Right ventricle myocardium inferior (tissue), 1 donor: Measurements from ENCODE around the gene NHLRC4. TPM values are rescaled to one million over a fixed set of nuclear protein-coding genes. Genes with fewer than 3 reads are reported as not detected.

Experiments
- ATAC-seq: fragments of 200-7000 bp; cut with Tn5 transposase; one replicate; pipeline ENCODE4 v1.9.1; 2020; ENCODE audit warnings: mild to moderate bottlenecking, moderate library complexity
- DNase-seq: peaks from one replicate; pipeline ENCODE4 v3.0.0; 2021; ENCODE audit errors: missing footprints
- intact Hi-C: fragments of 100-400 bp; cut with DNase I; formaldehyde crosslinking; loops from one replicate; pipeline ENCODE4 v1.11.0; 2022
- microRNA-seq: library from miRNA; unstranded; fragments of <30 nt; microRNA quantifications from one replicate; pipeline ENCODE4 v1.2.0, GENCODE V29; 2020
- total RNA-seq: library from RNA; stranded (reverse); fragmentation: NEBNext Ultra II Directional; extraction: Animal tissue kit (Norgen Biotek cat#: 25700); gene quantifications from one replicate; pipeline ENCODE4 v1.2.1, GENCODE V29; 2021
- donor health status: DM: no; HTN: yes; CAD: no; lungs with severe emphysema.

NHLRC4 gene
- total RNA-seq, 1 donor from 2014 or later = 0.57 TPM

GRCh38 chr16:610513-611381 lies 43.9 kb downstream of the NHLRC4 start:
- ATAC-seq (peak; percentile 54), DNase-seq (peak; percentile 78)
- intact Hi-C loops = no loop called here

GRCh38 chr16:615122-615521 lies 48.3 kb downstream of the NHLRC4 start:
- DNase-seq (peak; percentile 55), ATAC-seq (no peak)
- intact Hi-C loops = no loop called here

- peak; percentile 58 for DNase-seq
- intact Hi-C loops = no loop called here
- peak; percentile 16 for ATAC-seq
Observed at GRCh38 chr16:616733-617586, 50.2 kb downstream of the NHLRC4 start.

- DNase-seq = peak; percentile 22
- ATAC-seq = no peak
- intact Hi-C loops = no loop called here
Observed at GRCh38 chr16:617855-618254, 51.0 kb downstream of the NHLRC4 start.

Small RNAs within 50 kb of the gene (microRNA-seq; reads per million reads assigned to microRNA genes)
- gene MIR3176 (1.4 reads per million), gene MIR5587 (not detected)

Other genes with a start within 250 kb of the NHLRC4 start
- gene AXIN1, start 214.3 kb upstream of the NHLRC4 start, total RNA-seq = 12.8 TPM
- 83.1 TPM for gene MRPL28, start 196.5 kb upstream of the NHLRC4 start, total RNA-seq
- 32.1 TPM for gene PGAP6, start 185.0 kb upstream of the NHLRC4 start, total RNA-seq
- gene NME4, start 169.8 kb upstream of the NHLRC4 start, total RNA-seq = 91.3 TPM
- 10.6 TPM for gene DECR2, start 165.1 kb upstream of the NHLRC4 start, total RNA-seq
- 23.3 TPM for gene RAB11FIP3, start 141.4 kb upstream of the NHLRC4 start, total RNA-seq
- 16.8 TPM for gene CAPN15, start 39.3 kb upstream of the NHLRC4 start, total RNA-seq
- not detected for gene PRR35, start 6.6 kb upstream of the NHLRC4 start, total RNA-seq
- 16.6 TPM for gene PIGQ, start 3.0 kb downstream of the NHLRC4 start, total RNA-seq
- 8.8 TPM for gene RAB40C, start 23.1 kb downstream of the NHLRC4 start, total RNA-seq
- gene WFIKKN1, start 64.0 kb downstream of the NHLRC4 start, total RNA-seq = 0.16 TPM
- 53.5 TPM for gene METTL26, start 69.3 kb downstream of the NHLRC4 start, total RNA-seq
- gene MCRIP2, start 74.8 kb downstream of the NHLRC4 start, total RNA-seq = 194 TPM
- 7.7 TPM for gene WDR90, start 82.4 kb downstream of the NHLRC4 start, total RNA-seq
- 86.0 TPM for gene RHOT2, start 101.1 kb downstream of the NHLRC4 start, total RNA-seq
- 2.1 TPM for gene RHBDL1, start 108.7 kb downstream of the NHLRC4 start, total RNA-seq
- gene STUB1, start 113.4 kb downstream of the NHLRC4 start, total RNA-seq = 120 TPM
- gene JMJD8, start 117.3 kb downstream of the NHLRC4 start, total RNA-seq = 46.4 TPM
- 7.8 TPM for gene WDR24, start 123.4 kb downstream of the NHLRC4 start, total RNA-seq
- gene FBXL16, start 138.8 kb downstream of the NHLRC4 start, total RNA-seq = not detected
- gene METRN, start 148.1 kb downstream of the NHLRC4 start, total RNA-seq = 60.4 TPM
- gene ANTKMT, start 154.1 kb downstream of the NHLRC4 start, total RNA-seq = 29.1 TPM
- 0.49 TPM for gene CCDC78, start 159.4 kb downstream of the NHLRC4 start, total RNA-seq
- gene HAGHL, start 160.1 kb downstream of the NHLRC4 start, total RNA-seq = 18.7 TPM
- gene CIAO3, start 174.0 kb downstream of the NHLRC4 start, total RNA-seq = 32.2 TPM
- 1.9 TPM for gene MSLN, start 193.7 kb downstream of the NHLRC4 start, total RNA-seq
- 9.7 TPM for gene RPUSD1, start 221.4 kb downstream of the NHLRC4 start, total RNA-seq
- gene CHTF18, start 221.6 kb downstream of the NHLRC4 start, total RNA-seq = 6.4 TPM
- gene GNG13, start 233.7 kb downstream of the NHLRC4 start, total RNA-seq = not detected